LNCaP clone FGC (cell line): ENCODE results near the gene CCSER1.
A peak's percentile ranks its signal among the peaks of the same experiment; 100 is the strongest.

Experiments
- DNase-seq: peaks from one replicate; pipeline ENCODE4 v3.0.0-alpha.2; 2011; ENCODE audit warnings: low read depth
- H3K4me3 ChIP-seq: 2 replicates; pipeline ENCODE4 v1.5.1; 2011; ENCODE audit warnings: mild to moderate bottlenecking, low read depth, low read length, control low read depth
- TF ChIP-seq, protein P1 (sequence below): IDR thresholded peaks from 2 replicates; pipeline ENCODE4 v1.5.1; 2012; ENCODE audit warnings: mild to moderate bottlenecking; ENCODE audit not compliant: control insufficient read depth, insufficient read depth; ENCODE audit errors: extremely low read depth

Gene CCSER1

DNA sequence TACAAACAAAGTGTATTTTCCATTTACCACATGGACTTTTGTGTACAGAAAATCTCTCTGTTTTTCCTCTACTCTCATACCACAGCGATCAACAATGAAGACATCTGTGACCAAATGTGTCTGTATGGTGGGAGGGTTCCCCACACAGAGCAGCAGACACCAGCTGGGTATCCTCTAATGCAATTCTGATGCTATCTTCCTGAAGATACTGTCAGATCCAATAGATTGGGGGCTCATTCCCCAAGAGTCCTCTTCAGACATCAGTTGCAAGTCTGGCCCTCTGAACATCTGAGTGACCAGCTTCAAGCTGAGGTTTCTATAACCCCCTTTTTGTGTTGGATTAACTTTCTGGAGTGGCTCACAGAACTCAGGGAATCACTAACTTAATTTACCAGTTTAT lies 659.4 kb downstream of the CCSER1 start:
- no peak for DNase-seq
- no peak overlapping the region for H3K4me3 ChIP-seq
- TF ChIP-seq, protein P1, sequence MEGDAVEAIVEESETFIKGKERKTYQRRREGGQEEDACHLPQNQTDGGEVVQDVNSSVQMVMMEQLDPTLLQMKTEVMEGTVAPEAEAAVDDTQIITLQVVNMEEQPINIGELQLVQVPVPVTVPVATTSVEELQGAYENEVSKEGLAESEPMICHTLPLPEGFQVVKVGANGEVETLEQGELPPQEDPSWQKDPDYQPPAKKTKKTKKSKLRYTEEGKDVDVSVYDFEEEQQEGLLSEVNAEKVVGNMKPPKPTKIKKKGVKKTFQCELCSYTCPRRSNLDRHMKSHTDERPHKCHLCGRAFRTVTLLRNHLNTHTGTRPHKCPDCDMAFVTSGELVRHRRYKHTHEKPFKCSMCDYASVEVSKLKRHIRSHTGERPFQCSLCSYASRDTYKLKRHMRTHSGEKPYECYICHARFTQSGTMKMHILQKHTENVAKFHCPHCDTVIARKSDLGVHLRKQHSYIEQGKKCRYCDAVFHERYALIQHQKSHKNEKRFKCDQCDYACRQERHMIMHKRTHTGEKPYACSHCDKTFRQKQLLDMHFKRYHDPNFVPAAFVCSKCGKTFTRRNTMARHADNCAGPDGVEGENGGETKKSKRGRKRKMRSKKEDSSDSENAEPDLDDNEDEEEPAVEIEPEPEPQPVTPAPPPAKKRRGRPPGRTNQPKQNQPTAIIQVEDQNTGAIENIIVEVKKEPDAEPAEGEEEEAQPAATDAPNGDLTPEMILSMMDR: no peak

DNA sequence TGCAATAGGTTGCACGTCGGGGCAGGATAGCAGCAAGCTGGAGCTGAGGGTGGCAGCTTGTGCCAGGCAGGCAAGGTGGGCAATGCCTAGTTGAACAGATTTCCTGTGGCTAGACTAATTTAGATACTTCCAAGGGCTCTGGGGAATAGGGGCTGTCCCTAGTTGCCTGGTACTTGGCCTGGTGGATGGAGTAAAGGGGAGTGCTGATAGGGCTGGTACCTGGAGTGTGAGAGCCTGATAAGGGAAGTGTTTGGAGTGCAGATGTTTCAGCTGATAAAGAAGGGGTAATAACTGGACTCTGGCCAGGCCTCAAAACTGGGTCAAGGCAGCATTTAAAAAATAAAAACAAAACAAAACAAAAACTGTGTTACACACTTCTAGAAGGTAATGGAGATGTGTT lies 665.5 kb downstream of the CCSER1 start:
- TF ChIP-seq, protein P1: no peak
- no peak for DNase-seq

DNA sequence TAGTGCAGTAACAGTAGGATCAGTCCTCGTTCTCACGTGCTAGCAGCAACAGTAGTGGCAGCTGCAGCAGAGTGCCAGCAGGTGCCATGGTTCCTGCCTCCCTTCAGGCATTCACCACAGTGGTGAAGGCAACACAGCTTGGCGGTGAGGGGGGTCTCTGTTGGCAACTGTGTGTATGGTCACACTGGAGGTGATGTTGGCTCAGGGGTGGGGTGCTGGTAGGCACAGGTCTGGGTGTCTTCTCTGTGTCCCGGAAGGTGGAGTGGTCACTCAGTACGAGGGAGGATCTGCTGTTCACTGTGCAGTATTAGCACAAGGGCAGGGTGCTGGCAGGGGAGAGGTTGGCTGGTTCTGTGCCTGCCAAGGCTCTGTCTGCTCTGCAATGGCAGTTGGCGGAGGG lies 671.8 kb downstream of the CCSER1 start:
- no peak overlapping the region for H3K4me3 ChIP-seq
- TF ChIP-seq, protein P1: no peak
- no peak for DNase-seq

More for the DNA sequence above, 665.5 kb downstream of the CCSER1 start:
- H3K4me3 ChIP-seq: no peak overlapping the region

DNA sequence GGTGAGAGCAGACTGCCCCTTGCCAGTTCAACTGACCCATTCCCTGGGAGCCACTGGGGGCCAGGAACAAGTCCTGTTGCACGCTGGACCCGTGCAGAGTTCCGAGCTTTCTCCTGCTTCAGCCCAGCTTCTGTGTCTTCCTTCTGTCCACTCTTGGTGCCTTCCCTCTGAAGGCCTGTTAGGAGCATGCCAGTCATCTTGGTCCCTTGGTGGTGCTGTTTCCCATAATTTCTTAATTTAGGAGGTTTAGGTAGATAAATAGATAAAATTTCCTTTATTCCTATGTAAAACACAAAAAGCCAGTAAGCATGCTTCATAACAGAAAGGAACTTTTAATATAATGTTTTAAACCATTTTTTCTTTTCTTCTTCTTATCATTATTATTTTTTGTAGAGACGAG lies 672.7 kb downstream of the CCSER1 start:
- TF ChIP-seq, protein P1: 0 out of 2 replicates have a peak, but pooled peaks have one; percentile 5
- no peak overlapping the region for H3K4me3 ChIP-seq
- no peak for DNase-seq

DNA sequence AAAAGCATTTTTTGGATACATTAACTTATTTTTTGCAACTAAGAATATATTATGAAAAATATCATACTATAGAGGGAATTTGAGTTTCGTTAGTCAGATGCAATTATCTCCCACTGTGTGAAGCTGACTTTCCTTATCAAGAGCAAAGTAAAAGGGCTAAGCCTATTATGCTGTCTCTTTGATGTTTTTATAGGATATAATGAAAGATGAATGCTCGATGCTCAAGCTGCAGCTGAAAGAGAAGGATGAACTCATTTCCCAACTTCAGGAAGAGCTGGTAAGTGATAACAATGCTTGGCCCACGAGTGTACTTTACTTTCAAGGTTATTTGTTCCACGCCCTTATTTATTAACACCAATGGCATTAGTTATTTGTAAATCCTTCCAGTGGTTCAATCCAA lies 688.4 kb downstream of the CCSER1 start:
- H3K4me3 ChIP-seq: no peak overlapping the region
- DNase-seq: no peak
- TF ChIP-seq, protein P1: no peak

DNA sequence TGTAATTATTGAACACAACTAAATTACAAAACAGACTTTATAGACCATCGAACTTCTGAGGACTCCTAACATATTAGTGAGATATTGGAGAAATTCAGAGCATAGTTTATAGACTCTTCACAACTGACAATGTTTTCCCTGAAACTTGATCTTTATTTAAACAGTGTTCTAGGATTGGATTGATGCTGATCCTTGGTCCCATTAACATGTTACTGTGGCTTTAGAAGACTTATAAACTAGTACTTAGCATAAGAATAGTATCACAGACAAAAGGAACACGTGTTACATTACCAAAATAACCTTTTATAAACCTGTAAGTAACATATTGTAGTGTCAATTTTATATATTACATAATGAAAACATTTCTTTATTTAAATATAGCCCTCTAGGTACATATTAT lies 689.6 kb downstream of the CCSER1 start:
- TF ChIP-seq, protein P1: no peak
- DNase-seq: no peak
- no peak overlapping the region for H3K4me3 ChIP-seq
